ENCODE data around the gene RAP2B. TPM values are rescaled to one million over a fixed set of nuclear protein-coding genes. Genes with fewer than 3 reads are reported as not detected.

The RAP2B gene
- total and polyA plus RNA-seq, 2 of the 13 experiments (the other 11 are each of a cell fraction or from before 2014, with no cell fraction given) = 6.4 to 7.1 TPM

DNA sequence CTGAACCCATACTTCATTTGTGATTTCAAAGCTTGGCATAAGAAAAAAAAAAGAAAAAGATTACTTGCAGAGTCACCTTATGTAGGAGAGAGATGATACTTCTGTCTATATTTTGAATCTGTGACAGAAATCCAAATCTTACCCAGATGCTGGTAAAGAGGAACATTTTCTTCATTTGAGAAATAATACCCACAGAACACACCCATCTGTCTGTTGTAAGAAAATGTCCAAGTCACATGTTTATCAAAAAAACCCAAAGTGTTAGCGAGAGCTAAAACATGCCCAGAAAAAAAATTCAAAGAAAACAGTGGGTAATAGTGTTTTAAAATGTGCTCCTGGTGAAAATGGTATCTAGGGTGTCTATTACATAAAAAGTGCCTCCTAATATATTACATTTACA is 18.0 kb upstream of the RAP2B start:
- Histone ChIP-seq H4K20me1 (ENCODE audit: insufficient read depth, low read length) (no peaks in the 10 kb centered on the region), H3K9ac (ENCODE audit: insufficient read depth, low read depth, low read length) (no peak overlapping the region), H3K9me3 (ENCODE audit: low read length) (no peaks in the 10 kb centered on the region), H3K36me3 (replicated peaks in 1 of 2; ENCODE audit: control insufficient read depth in 1 of 2, insufficient read depth in 2 of 2, low read length in 2 of 2) (no peaks in the 10 kb centered on the region), H3K27ac (ENCODE audit: extremely low read length, insufficient read depth, low read length) (no peak overlapping the region), H2AFZ (ENCODE audit: low read length) (no peak overlapping the region), H3K79me2 (ENCODE audit: insufficient read depth, low read length) (no peaks in the 10 kb centered on the region), H3K4me3 (replicated peaks in 1 of 3; ENCODE audit: insufficient read depth in 1 of 3, low read depth in 2 of 3, low read length in 3 of 3) (no peak overlapping the region), H3K4me2 (ENCODE audit: low read depth, low read length) (no peak overlapping the region), H3K4me1 (ENCODE audit: insufficient read depth, low read length) (peaks cover 39% of the 10 kb centered on the region), H3K27me3 (ENCODE audit: control insufficient read depth in 1 of 2, insufficient read depth in 2 of 2, low read length in 2 of 2) (no peaks in the 10 kb centered on the region)
- ChIA-PET POLR2A (interaction anchor here (1.4 kb wide), 1 partner anchor 17 kb away, joined by 4 read pairs; no protein-coding TSS in a partner anchor), CTCF (ENCODE audit: low intra/inter-chr PET ratio, low total read pairs) (no interaction called here)
- DNase-seq (ENCODE audit: low spot score) (no peak), ATAC-seq (no peak), FAIRE-seq (no peak)
- BruUV-seq (replicated peaks) = no TSS peak
- TF ChIP-seq MLLT10 (CRISPR knock-in tag; IDR thresholded peaks at IDR 0.05) = no peak
- TF ChIP-seq ZNF616 (CRISPR knock-in tag; IDR thresholded peaks at IDR 0.05; ENCODE audit: low read depth) = no peak
- TF ChIP-seq SIN3A (IDR thresholded peaks at IDR 0.05; ENCODE audit: borderline replicate concordance, low read depth, low read length) = no peak
- TF ChIP-seq, protein P1, sequence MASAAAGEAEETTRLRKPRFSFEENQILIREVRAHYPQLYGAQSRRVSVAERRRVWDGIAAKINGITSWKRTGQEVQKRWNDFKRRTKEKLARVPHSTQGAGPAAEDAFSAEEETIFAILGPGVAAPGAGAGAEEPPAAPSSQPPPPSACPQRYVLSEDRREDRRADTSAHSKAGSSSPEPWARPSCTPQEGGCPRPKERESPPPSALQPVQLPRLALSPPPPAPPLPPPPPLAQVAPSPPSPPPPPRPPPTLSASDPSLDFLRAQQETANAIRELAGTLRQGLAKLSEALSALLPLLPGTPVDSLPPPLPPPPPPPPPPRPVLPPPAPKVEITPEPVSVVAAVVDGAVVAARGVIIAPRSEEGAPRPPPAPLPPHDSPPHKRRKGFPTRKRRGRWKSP (CRISPR knock-in tag; IDR thresholded peaks at IDR 0.05) = no peak
- TF ChIP-seq U2AF1 (optimal IDR thresholded peaks at IDR 0.05; ENCODE audit: low read depth, low read length) = no peak
- TF ChIP-seq, protein P2, sequence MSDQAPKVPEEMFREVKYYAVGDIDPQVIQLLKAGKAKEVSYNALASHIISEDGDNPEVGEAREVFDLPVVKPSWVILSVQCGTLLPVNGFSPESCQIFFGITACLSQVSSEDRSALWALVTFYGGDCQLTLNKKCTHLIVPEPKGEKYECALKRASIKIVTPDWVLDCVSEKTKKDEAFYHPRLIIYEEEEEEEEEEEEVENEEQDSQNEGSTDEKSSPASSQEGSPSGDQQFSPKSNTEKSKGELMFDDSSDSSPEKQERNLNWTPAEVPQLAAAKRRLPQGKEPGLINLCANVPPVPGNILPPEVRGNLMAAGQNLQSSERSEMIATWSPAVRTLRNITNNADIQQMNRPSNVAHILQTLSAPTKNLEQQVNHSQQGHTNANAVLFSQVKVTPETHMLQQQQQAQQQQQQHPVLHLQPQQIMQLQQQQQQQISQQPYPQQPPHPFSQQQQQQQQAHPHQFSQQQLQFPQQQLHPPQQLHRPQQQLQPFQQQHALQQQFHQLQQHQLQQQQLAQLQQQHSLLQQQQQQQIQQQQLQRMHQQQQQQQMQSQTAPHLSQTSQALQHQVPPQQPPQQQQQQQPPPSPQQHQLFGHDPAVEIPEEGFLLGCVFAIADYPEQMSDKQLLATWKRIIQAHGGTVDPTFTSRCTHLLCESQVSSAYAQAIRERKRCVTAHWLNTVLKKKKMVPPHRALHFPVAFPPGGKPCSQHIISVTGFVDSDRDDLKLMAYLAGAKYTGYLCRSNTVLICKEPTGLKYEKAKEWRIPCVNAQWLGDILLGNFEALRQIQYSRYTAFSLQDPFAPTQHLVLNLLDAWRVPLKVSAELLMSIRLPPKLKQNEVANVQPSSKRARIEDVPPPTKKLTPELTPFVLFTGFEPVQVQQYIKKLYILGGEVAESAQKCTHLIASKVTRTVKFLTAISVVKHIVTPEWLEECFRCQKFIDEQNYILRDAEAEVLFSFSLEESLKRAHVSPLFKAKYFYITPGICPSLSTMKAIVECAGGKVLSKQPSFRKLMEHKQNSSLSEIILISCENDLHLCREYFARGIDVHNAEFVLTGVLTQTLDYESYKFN (CRISPR knock-in tag; conservative IDR thresholded peaks at IDR 0.05) = no peak
- TF ChIP-seq, protein P3, sequence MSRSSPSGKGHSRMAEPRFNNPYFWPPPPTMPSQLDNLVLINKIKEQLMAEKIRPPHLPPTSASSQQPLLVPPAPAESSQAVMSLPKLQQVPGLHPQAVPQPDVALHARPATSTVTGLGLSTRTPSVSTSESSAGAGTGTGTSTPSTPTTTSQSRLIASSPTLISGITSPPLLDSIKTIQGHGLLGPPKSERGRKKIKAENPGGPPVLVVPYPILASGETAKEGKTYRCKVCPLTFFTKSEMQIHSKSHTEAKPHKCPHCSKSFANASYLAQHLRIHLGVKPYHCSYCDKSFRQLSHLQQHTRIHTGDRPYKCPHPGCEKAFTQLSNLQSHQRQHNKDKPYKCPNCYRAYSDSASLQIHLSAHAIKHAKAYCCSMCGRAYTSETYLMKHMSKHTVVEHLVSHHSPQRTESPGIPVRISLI (CRISPR knock-in tag; IDR thresholded peaks at IDR 0.05; ENCODE audit: borderline replicate concordance) = no peak
- 87% methylated on average over 1 of the region's 1 CpG for WGBS (ENCODE audit: low lambda C conversion rate)
- intact Hi-C loops (cut with micrococcal nuclease; ENCODE audit: unreplicated experiment) (no loop called here), in situ Hi-C loops (cut with HindIII; ENCODE audit: extremely low pct_ligation_motif_present, low pct_unique_long_range_greater_than_20kb) (no loop called here)
